Prostate gland (tissue), 2 donors: Measurements from ENCODE around the gene SPTSSB.

Source experiments
- CTCF ChIP-seq, 4 experiments: fragments of 200-600 bp in 2 of 4; fragments of 450-650 bp in 2 of 4; sonication (generic) in 2 of 4; IDR thresholded peaks; 1 replicate in 3 of 4; 2 replicates in 1 of 4; pipeline ENCODE4 v1.5.1; 2016 to 2019; ENCODE audit warnings: antibody characterized with exemption in 4 of 4, mild to moderate bottlenecking in 2 of 4, moderate library complexity in 2 of 4
- POLR2A ChIP-seq: fragments of 450-650 bp; IDR thresholded peaks from one replicate; pipeline ENCODE4 v1.6.1; 2016; ENCODE audit warnings: antibody characterized with exemption, mild to moderate bottlenecking

- no peak for TF ChIP-seq POLR2A
- no peak for TF ChIP-seq CTCF (IDR thresholded peaks at IDR 0.05)
These were observed 30.1 kb upstream of the SPTSSB start for GRCh38 chr3:161401389-161401788.
